Activated CD4-positive, alpha-beta memory T cell treated with anti-CD3 and anti-CD28 coated beads for 36 hours (primary cell): ENCODE measurements around the gene RIOK2. TPM values are rescaled to one million over a fixed set of nuclear protein-coding genes. Genes with fewer than 3 reads are reported as not detected.

Source experiments
- CTCF ChIA-PET: fragments of 350-600 bp; sonication (Branson Sonifier 250); formaldehyde crosslinking; loops from one replicate; lab custom pipeline; 2021; ENCODE audit warnings: antibody characterized with exemption, inconsistent platforms; lab: Charles Lee
- POLR2A ChIA-PET: fragments of 350-600 bp; sonication (Branson Sonifier 250); formaldehyde crosslinking; loops from one replicate; lab custom pipeline; 2021; ENCODE audit warnings: antibody characterized with exemption; lab: Charles Lee
- DNase-seq: peaks from one replicate; pipeline ENCODE4 v3.0.0-alpha.2; 2020
- H3K27ac Mint-ChIP-seq: one replicate; pipeline ENCODE4 v1.8.0; 2021; ENCODE audit warnings: mixed read lengths
- H3K27me3 Mint-ChIP-seq: one replicate; pipeline ENCODE4 v1.8.0; 2021; ENCODE audit warnings: mixed read lengths
- H3K36me3 Mint-ChIP-seq: one replicate; pipeline ENCODE4 v1.8.0; 2021; ENCODE audit warnings: mixed read lengths
- H3K4me1 Mint-ChIP-seq: one replicate; pipeline ENCODE4 v1.8.0; 2021; ENCODE audit warnings: low read depth, mixed read lengths
- H3K4me3 Mint-ChIP-seq: one replicate; pipeline ENCODE4 v1.8.0; 2021; ENCODE audit warnings: mild to moderate bottlenecking, mixed read lengths
- H3K9me3 Mint-ChIP-seq: one replicate; pipeline ENCODE4 v1.8.0; 2021; ENCODE audit warnings: mixed read lengths
- intact Hi-C: fragments of 100-400 bp; cut with micrococcal nuclease; formaldehyde crosslinking; loops from one replicate; pipeline ENCODE4 v1.15.1; 2023
- total RNA-seq, 2 experiments: library from RNA; stranded (reverse); gene quantifications; one replicate each; pipeline ENCODE4 v1.2.3, GENCODE V29; 2021

Gene RIOK2
- total RNA-seq, 2 experiments from 2014 or later: 31.8 to 41.5 TPM

- H3K36me3 Mint-ChIP-seq: peaks cover 25% of the 10 kb centered on the region
- no peaks in the 10 kb centered on the region for H3K9me3 Mint-ChIP-seq
- ChIA-PET CTCF (interaction anchor here (0.7 to 9.9 kb wide), 3 partner anchors 15 to 297 kb away, joined by 4 to 187 read pairs (median 7); no protein-coding TSS in a partner anchor), POLR2A (no interaction called here)
- no peak for DNase-seq
- intact Hi-C loops: no loop called here
- no peak overlapping the region for H3K4me3 Mint-ChIP-seq
- peaks cover 24% of the 10 kb centered on the region for H3K4me1 Mint-ChIP-seq
- H3K27ac Mint-ChIP-seq: peak overlapping the region; percentile 29
- H3K27me3 Mint-ChIP-seq: no peaks in the 10 kb centered on the region
Measured at GRCh38 chr5:97165726-97166125, 17.3 kb downstream of the RIOK2 start.

GRCh38 chr5:97164846-97165245, 18.2 kb downstream of the RIOK2 start:
- CTCF ChIA-PET: interaction anchor here (0.6 to 9.9 kb wide), 12 partner anchors 13 to 415 kb away, joined by 3 to 187 read pairs (median 4); partner anchors contain the start of gene LNPEP
- no peaks in the 10 kb centered on the region for H3K27me3 Mint-ChIP-seq
- peaks cover 24% of the 10 kb centered on the region for H3K4me1 Mint-ChIP-seq
- H3K4me3 Mint-ChIP-seq: no peak overlapping the region
- no peaks in the 10 kb centered on the region for H3K9me3 Mint-ChIP-seq
- H3K36me3 Mint-ChIP-seq: peaks cover 32% of the 10 kb centered on the region
- DNase-seq: no peak
- intact Hi-C loops: loop anchor here (5.0 kb wide), 1 partner anchor 358 kb away; the partner anchor contains the start of gene ERAP1
- peak overlapping the region; percentile 49 for H3K27ac Mint-ChIP-seq
- POLR2A ChIA-PET: no interaction called here

DNA sequence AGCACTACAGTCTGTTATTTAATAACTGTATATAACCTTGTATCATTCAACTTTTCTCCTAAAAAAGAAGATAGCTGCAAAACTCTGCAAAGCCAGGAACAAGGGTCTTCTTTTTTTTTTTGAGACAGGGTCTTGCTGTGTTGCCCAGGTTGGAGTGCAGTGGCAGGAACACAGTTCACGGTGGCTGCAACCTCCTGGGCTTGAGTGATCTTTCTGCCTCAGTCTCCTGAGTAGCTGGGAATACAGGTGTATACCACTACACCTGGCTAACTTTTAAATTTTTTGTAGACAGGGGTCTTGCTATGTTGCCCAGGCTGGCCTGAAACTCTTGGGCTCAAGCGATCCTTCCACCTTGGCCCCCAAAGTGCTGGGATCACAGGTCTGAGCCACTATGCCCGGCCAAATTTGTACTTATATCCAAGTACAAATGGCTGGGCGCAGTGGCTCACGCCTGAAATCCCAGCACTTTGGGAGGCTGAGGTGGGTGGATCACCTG, 19.2 kb downstream of the RIOK2 start:
- Mint-ChIP-seq H3K27me3 (no peaks in the 10 kb centered on the region), H3K9me3 (no peaks in the 10 kb centered on the region), H3K4me3 (no peak overlapping the region), H3K27ac (no peak overlapping the region), H3K4me1 (peaks cover 24% of the 10 kb centered on the region), H3K36me3 (peaks cover 38% of the 10 kb centered on the region)
- intact Hi-C loops: loop anchor here (1.0 to 5.0 kb wide), 4 partner anchors 70 to 357 kb away; partner anchors contain the start of gene ERAP1
- ChIA-PET CTCF (interaction anchor here (0.6 to 9.9 kb wide), 17 partner anchors 10 to 414 kb away, joined by 3 to 187 read pairs (median 3); partner anchors contain the start of genes ERAP1, LIX1 and LNPEP), POLR2A (no interaction called here)
- no peak for DNase-seq

DNA sequence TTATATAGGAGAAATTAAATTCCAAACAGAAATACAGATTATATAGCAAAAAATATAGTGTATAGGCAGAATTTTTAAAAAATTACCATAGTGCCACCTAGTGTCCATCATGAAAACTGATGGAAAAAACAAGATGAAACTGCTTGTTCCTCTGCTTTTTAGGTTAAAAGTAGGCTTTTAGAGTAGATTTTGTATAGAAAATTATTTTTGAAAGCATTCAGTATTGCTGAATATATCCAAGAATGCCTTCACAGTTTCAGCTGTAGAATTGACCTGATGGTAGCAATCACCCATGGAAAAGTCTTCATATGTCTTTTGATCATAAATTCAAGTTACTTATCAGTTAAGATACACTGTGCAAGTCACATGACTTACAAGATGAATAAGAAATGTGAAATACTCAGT, 19.7 kb downstream of the RIOK2 start:
- CTCF ChIA-PET: interaction anchor here (0.7 to 9.9 kb wide), 15 partner anchors 10 to 549 kb away, joined by 3 to 187 read pairs (median 4); partner anchors contain the start of genes LIX1 and LNPEP
- H3K36me3 Mint-ChIP-seq: peaks cover 43% of the 10 kb centered on the region
- DNase-seq: no peak
- H3K9me3 Mint-ChIP-seq: peaks cover under 1% of the 10 kb centered on the region
- no peak overlapping the region for H3K4me3 Mint-ChIP-seq
- no peaks in the 10 kb centered on the region for H3K27me3 Mint-ChIP-seq
- intact Hi-C loops: loop anchor here (1.0 to 5.0 kb wide), 4 partner anchors 69 to 356 kb away; partner anchors contain the start of gene ERAP1
- POLR2A ChIA-PET: no interaction called here
- no peak overlapping the region for H3K27ac Mint-ChIP-seq
- H3K4me1 Mint-ChIP-seq: peaks cover 24% of the 10 kb centered on the region

DNA sequence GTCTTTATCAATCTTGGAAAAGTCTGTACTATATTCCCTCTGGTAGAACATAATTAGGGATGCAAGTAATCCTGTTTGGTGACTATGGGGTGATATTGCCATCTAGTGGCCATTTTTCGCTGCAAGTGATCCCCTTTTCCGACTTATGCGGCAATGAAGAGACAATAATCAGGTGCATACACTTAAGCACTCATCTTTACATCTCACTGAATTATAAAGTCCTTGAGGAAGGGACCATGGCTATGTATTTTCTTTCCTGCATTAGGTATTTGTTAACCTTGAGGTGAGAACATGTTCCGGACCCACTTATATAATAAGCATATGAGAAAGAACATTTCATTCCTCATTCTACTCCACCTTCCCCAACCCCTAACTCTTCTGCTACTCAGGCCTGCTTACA, 21.0 kb downstream of the RIOK2 start:
- no peaks in the 10 kb centered on the region for H3K27me3 Mint-ChIP-seq
- peaks cover 50% of the 10 kb centered on the region for H3K36me3 Mint-ChIP-seq
- ChIA-PET CTCF (interaction anchor here (0.6 to 9.9 kb wide), 67 partner anchors 9 to 817 kb away, joined by 3 to 187 read pairs (median 4); partner anchors contain the start of genes ERAP1, LIX1, LNPEP and RIOK2), POLR2A (no interaction called here)
- H3K4me3 Mint-ChIP-seq: no peak overlapping the region
- no peak overlapping the region for H3K27ac Mint-ChIP-seq
- H3K9me3 Mint-ChIP-seq: peaks cover 14% of the 10 kb centered on the region
- H3K4me1 Mint-ChIP-seq: peaks cover 17% of the 10 kb centered on the region
- DNase-seq: peak; percentile 64
- intact Hi-C loops: loop anchor here (1.0 to 5.0 kb wide), 7 partner anchors 115 to 548 kb away; partner anchors contain the start of gene ERAP1

DNA sequence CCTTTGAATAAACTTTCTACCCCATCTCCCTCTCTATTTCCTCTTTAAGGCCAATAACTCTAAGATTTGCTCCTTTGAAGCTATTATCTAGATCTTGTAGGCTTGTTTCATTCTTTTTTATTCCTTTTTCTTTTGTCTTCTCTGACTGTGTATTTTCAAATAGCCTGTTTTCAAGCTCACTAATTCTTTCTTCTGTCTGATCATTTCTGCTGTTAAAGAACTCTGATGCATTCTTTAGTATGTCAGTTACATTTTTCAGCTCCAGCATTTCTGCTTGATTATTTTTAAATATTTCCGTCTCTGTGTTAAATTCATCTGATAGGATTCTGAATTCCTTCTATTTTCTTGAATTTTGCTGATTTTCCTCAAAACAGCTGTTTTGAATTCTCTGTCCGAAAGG, 25.4 kb downstream of the RIOK2 start:
- Mint-ChIP-seq H3K36me3 (peaks cover 37% of the 10 kb centered on the region), H3K27me3 (no peaks in the 10 kb centered on the region), H3K27ac (no peak overlapping the region), H3K4me1 (no peaks in the 10 kb centered on the region), H3K9me3 (peaks cover 17% of the 10 kb centered on the region), H3K4me3 (no peak overlapping the region)
- ChIA-PET POLR2A (no interaction called here), CTCF (interaction anchor here (1.2 to 9.9 kb wide), 2 partner anchors 20 to 289 kb away, joined by 3 to 187 read pairs; no protein-coding TSS in a partner anchor)
- intact Hi-C loops: no loop called here
- DNase-seq: no peak

DNA sequence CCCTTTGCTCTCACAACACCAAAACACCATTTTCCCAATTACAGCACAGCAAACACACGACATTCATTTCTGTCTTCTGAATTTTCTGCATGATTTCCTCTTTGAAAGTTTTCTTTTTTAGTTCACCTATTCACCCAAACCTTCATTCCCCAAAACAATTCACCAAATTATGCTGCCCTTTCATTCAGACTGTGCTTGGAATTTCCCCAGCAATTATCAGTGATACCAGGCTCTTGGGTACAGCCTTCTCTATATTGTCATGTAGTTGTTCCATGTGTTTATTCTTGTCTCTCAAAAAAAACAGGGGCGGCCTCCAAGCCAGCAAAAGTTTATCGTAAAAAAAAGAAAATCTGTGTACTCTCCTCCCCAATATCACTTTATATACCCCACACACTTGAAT, 31.7 kb downstream of the RIOK2 start:
- Mint-ChIP-seq H3K27ac (no peak overlapping the region), H3K4me3 (no peak overlapping the region), H3K9me3 (no peaks in the 10 kb centered on the region), H3K27me3 (no peaks in the 10 kb centered on the region), H3K36me3 (no peaks in the 10 kb centered on the region), H3K4me1 (no peaks in the 10 kb centered on the region)
- ChIA-PET POLR2A (no interaction called here), CTCF (interaction anchor here (0.6 to 0.7 kb wide), 2 partner anchors 9 to 14 kb away, joined by 3 to 4 read pairs; partner anchors contain the start of gene LIX1)
- no peak for DNase-seq
- intact Hi-C loops: no loop called here

- ChIA-PET POLR2A (no interaction called here), CTCF (interaction anchor here (1.5 kb wide), 1 partner anchor 11 kb away, joined by 8 read pairs; no protein-coding TSS in a partner anchor)
- Mint-ChIP-seq H3K27ac (no peak overlapping the region), H3K4me1 (no peaks in the 10 kb centered on the region), H3K9me3 (no peaks in the 10 kb centered on the region), H3K4me3 (no peak overlapping the region), H3K27me3 (no peaks in the 10 kb centered on the region), H3K36me3 (no peaks in the 10 kb centered on the region)
- intact Hi-C loops: no loop called here
- no peak for DNase-seq
Measured at GRCh38 chr5:97150401-97150800, 32.6 kb downstream of the RIOK2 start.

- no peak overlapping the region for H3K27ac Mint-ChIP-seq
- intact Hi-C loops: no loop called here
- H3K9me3 Mint-ChIP-seq: no peaks in the 10 kb centered on the region
- no peaks in the 10 kb centered on the region for H3K27me3 Mint-ChIP-seq
- no peak for DNase-seq
- no peaks in the 10 kb centered on the region for H3K4me1 Mint-ChIP-seq
- H3K4me3 Mint-ChIP-seq: no peak overlapping the region
- CTCF ChIA-PET: interaction anchor here (1.1 to 1.5 kb wide), 2 partner anchors 12 to 13 kb away, joined by 3 to 8 read pairs; no protein-coding TSS in a partner anchor
- no peaks in the 10 kb centered on the region for H3K36me3 Mint-ChIP-seq
- POLR2A ChIA-PET: no interaction called here
Measured at GRCh38 chr5:97149709-97150108, 33.3 kb downstream of the RIOK2 start.

- Mint-ChIP-seq H3K4me3 (no peak overlapping the region), H3K4me1 (no peaks in the 10 kb centered on the region)
Measured at GRCh38 chr5:97148288-97148687, 34.8 kb downstream of the RIOK2 start.

GRCh38 chr5:97143704-97144103, 39.3 kb downstream of the RIOK2 start:
- Mint-ChIP-seq H3K4me3 (no peak overlapping the region), H3K36me3 (no peaks in the 10 kb centered on the region), H3K27me3 (peaks cover 4% of the 10 kb centered on the region), H3K27ac (no peak overlapping the region), H3K4me1 (no peaks in the 10 kb centered on the region), H3K9me3 (no peaks in the 10 kb centered on the region)
- intact Hi-C loops: loop anchor here (5.0 kb wide), 1 partner anchor 46 kb away; no protein-coding TSS in a partner anchor
- ChIA-PET CTCF (interaction anchor here (1.4 to 4.6 kb wide), 4 partner anchors 17 to 275 kb away, joined by 3 to 40 read pairs (median 22); no protein-coding TSS in a partner anchor), POLR2A (no interaction called here)
- DNase-seq: no peak

More at GRCh38 chr5:97148288-97148687, 34.8 kb downstream of the RIOK2 start:
- ChIA-PET CTCF (interaction anchor here (1.1 to 1.5 kb wide), 3 partner anchors 13 to 279 kb away, joined by 3 to 5 read pairs (median 5); no protein-coding TSS in a partner anchor), POLR2A (no interaction called here)
- H3K36me3 Mint-ChIP-seq: no peaks in the 10 kb centered on the region
- no peak for DNase-seq
- no peaks in the 10 kb centered on the region for H3K9me3 Mint-ChIP-seq
- intact Hi-C loops: no loop called here
- H3K27ac Mint-ChIP-seq: no peak overlapping the region
- no peaks in the 10 kb centered on the region for H3K27me3 Mint-ChIP-seq
